ENCODE data around the gene WBP2. TPM values are rescaled to one million over a fixed set of nuclear protein-coding genes. Genes with fewer than 3 reads are reported as not detected.

WBP2 gene
- total RNA-seq, 1 donor from 2014 or later = 72.6 TPM

- no peaks in the 10 kb centered on the region for H4K20me1 ChIP-seq (ENCODE audit: insufficient read depth, low read length)
- FAIRE-seq = no peak
- H3K4me2 ChIP-seq (ENCODE audit: low read length) = no peak overlapping the region
- no peaks in the 10 kb centered on the region for H3K4me1 ChIP-seq (ENCODE audit: insufficient read depth, low read length)
- H3K36me3 ChIP-seq (ENCODE audit: insufficient read depth, low read length) = peaks cover 3% of the 10 kb centered on the region
- H3K4me3 Mint-ChIP-seq (ENCODE audit: unreplicated experiment) = no peak overlapping the region
- H3K27ac ChIP-seq (ENCODE audit: low read depth, low read length) = no peak overlapping the region
- H3K4me1 Mint-ChIP-seq (ENCODE audit: low read depth, unreplicated experiment) = no peaks in the 10 kb centered on the region
- no peak overlapping the region for H3K4me3 ChIP-seq (ENCODE audit: insufficient read depth, low read depth, low read length)
- no peak overlapping the region for H3K27ac Mint-ChIP-seq (ENCODE audit: unreplicated experiment)
- no peak overlapping the region for H2AFZ ChIP-seq (ENCODE audit: low read depth, low read length)
- no peaks in the 10 kb centered on the region for H3K9me3 Mint-ChIP-seq (ENCODE audit: unreplicated experiment)
- H3K9ac ChIP-seq (ENCODE audit: low read length) = no peak overlapping the region
- no peaks in the 10 kb centered on the region for H3K9me3 ChIP-seq (ENCODE audit: insufficient read depth, low read depth, low read length)
- no peak for TF ChIP-seq CTCF (IDR thresholded peaks at IDR 0.05; ENCODE audit: insufficient read depth, low read depth, low read length)
- no peak for TF ChIP-seq EZH2 (IDR thresholded peaks at IDR 0.05; ENCODE audit: insufficient read depth, low read length)
- peaks cover 5% of the 10 kb centered on the region for H3K27me3 ChIP-seq (ENCODE audit: insufficient read depth, low read length)
- no peaks in the 10 kb centered on the region for H3K79me2 ChIP-seq (ENCODE audit: insufficient read depth, low read length)
- H3K36me3 Mint-ChIP-seq (ENCODE audit: low read depth, unreplicated experiment) = peaks cover 11% of the 10 kb centered on the region
- peaks cover 17% of the 10 kb centered on the region for H3K27me3 Mint-ChIP-seq (ENCODE audit: low read depth, unreplicated experiment)
- DNase-seq (ENCODE audit: low read depth) = no peak
Measured at GRCh38 chr17:75885431-75885830, 30.3 kb upstream of the WBP2 start.

DNA sequence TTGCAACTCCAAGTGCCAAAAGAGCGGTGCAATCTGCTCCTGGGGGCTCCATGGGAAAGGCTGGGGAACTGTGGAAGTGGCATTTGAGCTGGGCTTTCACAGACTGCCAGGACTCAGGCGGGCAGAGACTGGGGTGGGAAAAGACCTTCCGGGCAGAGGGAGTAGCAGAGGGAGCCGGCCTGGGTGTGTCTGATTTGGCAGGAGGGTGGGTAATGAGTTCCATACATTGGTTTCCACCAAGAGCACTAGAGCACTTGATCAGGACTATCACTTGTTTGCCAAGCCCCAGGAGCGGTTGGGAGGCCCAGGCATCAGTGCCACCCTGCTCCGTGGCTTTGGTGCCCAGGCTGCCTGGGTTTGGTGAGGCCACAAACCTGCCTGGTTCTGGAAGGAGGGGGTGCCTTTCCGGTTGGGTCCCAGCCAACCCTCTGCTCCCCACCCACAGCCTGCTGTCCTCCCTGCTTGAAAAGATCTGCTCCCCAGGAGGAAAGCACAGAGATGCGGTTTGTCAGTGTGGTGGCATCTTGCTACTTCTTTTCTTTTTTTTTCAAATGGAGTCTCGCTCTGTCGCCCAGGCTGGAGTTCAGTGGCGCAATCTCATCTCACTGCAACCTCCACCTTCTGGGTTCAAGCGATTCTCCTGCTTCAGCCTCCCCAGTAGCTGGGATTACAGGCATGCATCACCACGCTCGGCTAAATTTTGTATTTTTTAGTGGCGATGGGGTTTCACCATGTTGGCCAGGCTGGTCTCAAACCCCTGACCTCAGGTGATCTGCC lies 26.7 kb upstream of the WBP2 start:
- Histone ChIP-seq H3K36me3 (ENCODE audit: insufficient read depth, low read length) (no peaks in the 10 kb centered on the region), H3K9ac (ENCODE audit: low read length) (no peak overlapping the region), H3K27me3 (ENCODE audit: insufficient read depth, low read length) (peaks cover 5% of the 10 kb centered on the region), H3K4me3 (ENCODE audit: insufficient read depth, low read depth, low read length) (no peak overlapping the region), H4K20me1 (ENCODE audit: insufficient read depth, low read length) (peaks cover 1% of the 10 kb centered on the region), H3K27ac (ENCODE audit: low read depth, low read length) (no peak overlapping the region), H3K4me1 (ENCODE audit: insufficient read depth, low read length) (peaks cover 10% of the 10 kb centered on the region), H3K9me3 (ENCODE audit: insufficient read depth, low read depth, low read length) (no peaks in the 10 kb centered on the region), H2AFZ (ENCODE audit: low read depth, low read length) (no peak overlapping the region), H3K79me2 (ENCODE audit: insufficient read depth, low read length) (no peaks in the 10 kb centered on the region), H3K4me2 (ENCODE audit: low read length) (no peak overlapping the region)
- no peak overlapping the region for H3K27ac Mint-ChIP-seq (ENCODE audit: unreplicated experiment)
- H3K9me3 Mint-ChIP-seq (ENCODE audit: unreplicated experiment) = no peaks in the 10 kb centered on the region
- H3K27me3 Mint-ChIP-seq (ENCODE audit: low read depth, unreplicated experiment) = peaks cover 20% of the 10 kb centered on the region
- TF ChIP-seq EZH2 (IDR thresholded peaks at IDR 0.05; ENCODE audit: insufficient read depth, low read length) (no peak), CTCF (IDR thresholded peaks at IDR 0.05; ENCODE audit: insufficient read depth, low read depth, low read length) (no peak)
- peaks cover 4% of the 10 kb centered on the region for H3K4me1 Mint-ChIP-seq (ENCODE audit: low read depth, unreplicated experiment)
- H3K4me3 Mint-ChIP-seq (ENCODE audit: unreplicated experiment) = no peak overlapping the region
- no peak for DNase-seq (ENCODE audit: low read depth)
- peaks cover 7% of the 10 kb centered on the region for H3K36me3 Mint-ChIP-seq (ENCODE audit: low read depth, unreplicated experiment)
- no peak for FAIRE-seq

GRCh38 chr17:75880266-75880665 lies 25.1 kb upstream of the WBP2 start:
- H3K4me2 ChIP-seq (ENCODE audit: low read length) = no peak overlapping the region
- peaks cover 4% of the 10 kb centered on the region for H4K20me1 ChIP-seq (ENCODE audit: insufficient read depth, low read length)
- H3K9me3 ChIP-seq (ENCODE audit: insufficient read depth, low read depth, low read length) = no peaks in the 10 kb centered on the region
- H3K4me1 ChIP-seq (ENCODE audit: insufficient read depth, low read length) = peaks cover 25% of the 10 kb centered on the region
- H3K27ac ChIP-seq (ENCODE audit: low read depth, low read length) = no peak overlapping the region
- Mint-ChIP-seq H3K27ac (ENCODE audit: unreplicated experiment) (no peak overlapping the region), H3K36me3 (ENCODE audit: low read depth, unreplicated experiment) (peaks cover 2% of the 10 kb centered on the region), H3K27me3 (ENCODE audit: low read depth, unreplicated experiment) (peaks cover 19% of the 10 kb centered on the region), H3K4me1 (ENCODE audit: low read depth, unreplicated experiment) (peaks cover 8% of the 10 kb centered on the region), H3K4me3 (ENCODE audit: unreplicated experiment) (no peak overlapping the region), H3K9me3 (ENCODE audit: unreplicated experiment) (no peaks in the 10 kb centered on the region)
- no peak overlapping the region for H3K4me3 ChIP-seq (ENCODE audit: insufficient read depth, low read depth, low read length)
- TF ChIP-seq EZH2 (IDR thresholded peaks at IDR 0.05; ENCODE audit: insufficient read depth, low read length) (no peak), CTCF (IDR thresholded peaks at IDR 0.05; ENCODE audit: insufficient read depth, low read depth, low read length) (no peak)
- FAIRE-seq = no peak
- H3K27me3 ChIP-seq (ENCODE audit: insufficient read depth, low read length) = peaks cover 5% of the 10 kb centered on the region
- H3K9ac ChIP-seq (ENCODE audit: low read length) = no peak overlapping the region
- no peak overlapping the region for H2AFZ ChIP-seq (ENCODE audit: low read depth, low read length)
- no peaks in the 10 kb centered on the region for H3K36me3 ChIP-seq (ENCODE audit: insufficient read depth, low read length)
- DNase-seq (ENCODE audit: low read depth) = no peak
- H3K79me2 ChIP-seq (ENCODE audit: insufficient read depth, low read length) = no peaks in the 10 kb centered on the region
